ENCODE results near the gene C3orf38.
"Not testable (repeated sequence)": the region's sequence is repeated elsewhere in the genome, so short reads cannot be mapped to it uniquely, and the experiment has no call there.

Gene C3orf38

DNA sequence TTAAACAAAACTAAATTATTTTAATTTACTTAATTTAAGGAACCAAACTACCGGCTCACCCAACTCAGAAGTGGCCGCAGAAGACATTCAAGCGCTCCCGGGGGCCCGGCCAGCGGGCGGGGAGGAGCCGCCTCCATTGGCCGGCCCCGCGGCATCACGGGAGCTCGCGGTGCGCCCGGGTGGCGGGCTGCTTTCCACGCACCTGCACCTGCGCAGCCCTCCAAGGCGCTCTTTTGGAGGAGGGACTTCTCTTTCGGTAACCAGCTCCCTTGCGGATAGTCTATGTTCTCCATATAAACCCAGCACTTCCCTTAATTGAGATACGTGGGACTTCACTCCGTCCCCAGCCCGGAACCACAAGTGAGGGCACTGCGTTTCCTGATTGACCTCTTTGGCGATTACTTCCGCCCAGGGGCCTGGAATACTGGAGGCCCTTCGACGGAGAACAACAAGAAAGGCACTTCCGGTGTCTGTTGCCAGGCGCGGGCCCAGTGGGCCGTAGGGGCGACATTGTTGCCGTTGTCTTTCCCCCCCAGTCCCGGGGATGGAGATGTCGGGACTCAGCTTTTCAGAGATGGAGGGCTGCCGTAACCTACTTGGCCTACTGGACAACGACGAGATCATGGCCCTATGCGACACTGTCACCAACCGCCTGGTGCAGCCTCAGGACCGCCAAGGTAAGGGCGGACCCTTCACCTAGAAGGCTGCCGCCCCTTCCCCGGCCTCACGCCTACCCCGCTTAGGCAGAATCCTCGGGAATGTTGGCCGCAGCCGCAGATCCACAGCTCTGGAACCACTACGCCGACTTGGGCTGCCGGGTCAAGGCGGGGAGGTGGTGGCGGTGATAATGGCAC is at the start of gene C3orf38:
TSS of gene C3orf38 (plus strand) at position 451 of the 854 bp plus-strand sequence. CDS start at position 545, 94 bp downstream.
- in situ Hi-C loops (cut with MboI; ENCODE audit: low pct_unique_long_range_greater_than_20kb, low sequenced_read_pairs), result no loop called here
- peak; percentile 94 for DNase-seq

DNA sequence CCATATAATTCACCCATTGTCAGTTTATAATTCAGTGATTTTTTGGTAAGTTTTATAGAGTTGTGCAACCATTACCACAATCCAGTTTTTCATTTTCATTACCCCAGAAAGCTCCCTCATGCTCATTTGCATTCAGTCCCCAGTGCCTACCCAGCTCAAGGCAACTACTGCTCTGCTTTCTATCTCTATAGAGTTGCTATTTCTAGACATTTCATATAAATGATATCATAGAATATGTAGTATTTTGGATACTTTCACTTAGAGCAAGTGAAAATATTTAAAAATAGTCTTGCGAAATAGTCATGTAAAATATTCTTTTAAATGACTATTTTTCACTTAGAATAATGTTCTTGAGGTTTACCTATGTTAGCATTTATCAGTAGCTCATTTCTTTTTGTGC is 48.6 kb upstream of the C3orf38 start:
- in situ Hi-C loops (cut with MboI; ENCODE audit: low pct_unique_long_range_greater_than_20kb, low sequenced_read_pairs), result no loop called here

GRCh38 chr3:88105325-88105724 is 44.4 kb upstream of the C3orf38 start:
- in situ Hi-C loops (cut with MboI; ENCODE audit: low pct_unique_long_range_greater_than_20kb, low sequenced_read_pairs), result no loop called here

More for the DNA sequence above, 48.6 kb upstream of the C3orf38 start:
- no peak for DNase-seq

DNA sequence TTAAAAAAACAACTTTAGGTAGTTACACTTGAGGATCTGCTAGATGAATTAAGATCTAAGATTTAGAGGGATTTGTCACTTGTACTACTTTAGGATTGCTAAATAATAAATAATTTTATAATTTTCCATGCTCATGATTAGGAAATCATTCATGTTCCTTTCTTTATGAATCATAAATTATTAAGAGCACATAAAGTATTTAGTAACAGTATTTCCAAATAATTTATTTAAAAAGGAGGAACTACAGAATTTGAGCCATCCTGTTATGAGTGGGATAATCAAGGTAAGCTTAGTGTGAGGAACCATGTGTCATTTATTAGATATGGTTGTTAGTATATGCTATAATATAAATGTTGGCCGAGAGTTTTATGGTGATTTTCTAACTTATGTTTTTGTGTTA is 37.5 kb upstream of the C3orf38 start:
- DNase-seq, result no peak
- in situ Hi-C loops (cut with MboI; ENCODE audit: low pct_unique_long_range_greater_than_20kb, low sequenced_read_pairs), result no loop called here

More at GRCh38 chr3:88105325-88105724, 44.4 kb upstream of the C3orf38 start:
- no peak for DNase-seq

DNA sequence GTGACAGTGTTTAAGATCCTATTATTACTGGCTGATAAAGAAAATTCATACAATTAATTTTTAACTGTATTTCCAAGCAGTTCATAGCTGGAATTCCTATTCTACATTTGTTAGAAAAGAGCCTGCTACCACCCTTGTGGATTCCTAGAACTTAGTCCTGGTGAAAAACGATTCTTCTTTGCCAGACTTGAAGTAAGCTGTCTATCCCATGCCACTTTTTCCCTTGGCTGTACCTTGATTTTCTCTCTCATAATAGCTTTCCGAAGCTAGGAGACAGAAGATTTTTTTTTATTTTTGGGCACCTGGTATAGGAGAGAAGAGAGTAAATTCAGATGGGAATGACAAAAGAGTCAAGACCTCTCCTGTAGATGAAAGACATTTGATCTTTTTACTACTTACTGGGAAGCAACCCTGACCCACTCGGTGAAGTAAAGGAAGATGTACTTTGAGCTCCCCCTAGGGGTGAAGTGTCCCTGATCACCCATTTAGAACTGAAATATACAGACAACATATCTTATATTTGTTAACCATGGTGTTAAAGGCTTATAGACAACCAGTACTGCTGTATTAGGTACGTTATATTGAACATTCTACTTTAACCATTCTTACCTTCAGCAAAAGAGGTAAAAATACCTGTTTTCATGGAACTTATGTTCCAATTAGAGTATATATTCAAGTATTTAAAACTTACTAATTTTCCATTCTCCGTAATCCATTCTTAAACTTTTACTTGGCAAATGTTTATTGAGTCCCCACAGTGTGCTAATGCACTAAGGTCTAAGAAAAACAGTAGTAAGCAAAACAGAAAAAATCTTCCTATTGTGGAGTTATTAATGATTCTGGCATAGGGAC is 36.2 kb upstream of the C3orf38 start:
- DNase-seq, result peak; percentile 84
- in situ Hi-C loops (cut with MboI; ENCODE audit: low pct_unique_long_range_greater_than_20kb, low sequenced_read_pairs), result no loop called here

DNA sequence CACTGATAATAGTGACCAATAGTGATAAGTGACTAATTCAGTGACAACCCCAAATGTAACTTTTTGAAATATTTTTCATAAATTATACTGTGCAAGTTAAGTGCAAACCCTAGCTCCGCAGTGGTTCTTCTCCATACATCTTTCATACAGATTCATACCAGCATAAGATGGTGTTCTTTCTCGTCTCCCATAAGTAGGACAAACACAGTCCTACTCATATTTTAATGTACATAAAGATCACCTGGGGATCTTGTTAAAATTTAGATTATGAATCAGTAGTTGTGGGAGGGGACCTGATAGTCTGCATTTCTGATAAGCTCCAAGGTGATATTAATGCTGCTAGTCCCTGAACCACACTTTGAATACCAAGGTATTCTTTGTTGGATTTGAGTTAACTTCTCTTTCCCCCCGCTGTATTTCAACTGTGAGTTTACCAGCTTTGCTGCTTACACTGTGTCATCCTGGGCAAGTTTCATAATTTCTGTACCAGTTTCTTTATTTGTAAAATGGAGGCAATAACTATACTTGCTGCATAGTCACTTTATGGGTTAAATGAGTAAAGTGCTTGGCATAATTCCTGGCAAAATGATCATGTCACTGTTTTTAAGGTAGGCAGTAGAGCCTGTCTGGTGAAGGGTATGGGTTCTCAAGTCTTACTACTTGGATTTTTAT is 34.7 kb upstream of the C3orf38 start:
- in situ Hi-C loops (cut with MboI; ENCODE audit: low pct_unique_long_range_greater_than_20kb, low sequenced_read_pairs), result no loop called here
- no peak for DNase-seq

DNA sequence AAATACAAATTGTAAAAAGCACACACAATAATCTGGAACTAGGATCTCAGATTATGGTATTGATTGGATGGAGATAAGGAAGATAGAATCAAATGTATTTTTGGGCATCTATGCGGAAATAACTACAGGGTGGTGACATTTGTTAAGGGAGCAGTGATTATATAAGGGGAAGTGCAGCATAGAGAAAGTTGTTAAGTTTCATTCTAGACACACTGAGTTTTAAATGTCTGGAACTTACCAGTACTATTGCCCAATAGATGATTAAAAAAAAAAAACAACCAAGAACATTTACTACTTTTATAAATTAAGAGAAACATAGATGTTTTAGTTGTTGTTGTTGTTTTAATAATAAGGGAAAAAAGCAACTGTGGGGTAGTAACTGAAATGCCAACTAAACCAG is 32.1 kb upstream of the C3orf38 start:
- DNase-seq, result peak; percentile 14
- in situ Hi-C loops (cut with MboI; ENCODE audit: low pct_unique_long_range_greater_than_20kb, low sequenced_read_pairs), result no loop called here

- in situ Hi-C loops (cut with MboI; ENCODE audit: low pct_unique_long_range_greater_than_20kb, low sequenced_read_pairs), result not testable (repeated sequence)
- peak; percentile 7 for DNase-seq
Observed at GRCh38 chr3:88118603-88119002, 31.2 kb upstream of the C3orf38 start.

GRCh38 chr3:88123526-88123925 is 26.2 kb upstream of the C3orf38 start:
- DNase-seq, result no peak
- in situ Hi-C loops (cut with MboI; ENCODE audit: low pct_unique_long_range_greater_than_20kb, low sequenced_read_pairs), result no loop called here

DNA sequence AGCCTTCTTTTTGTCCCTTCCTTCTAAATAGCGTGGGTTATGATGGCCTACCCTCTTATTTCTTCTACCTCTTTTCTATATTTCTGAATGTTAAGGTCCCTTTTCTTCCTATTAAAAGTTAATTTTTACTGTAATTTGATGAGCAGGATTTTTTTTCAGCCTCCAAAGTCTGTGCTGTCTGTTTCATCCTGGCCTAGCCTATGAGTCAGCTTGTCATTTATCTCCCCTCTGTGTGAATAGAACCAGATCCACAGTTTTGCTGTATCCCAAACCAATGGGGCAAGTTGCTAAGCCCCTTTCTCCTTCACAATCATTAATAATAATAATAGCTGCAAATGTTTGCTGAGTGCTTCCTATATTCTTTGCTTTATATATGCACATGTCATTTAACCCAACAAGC is 18.1 kb upstream of the C3orf38 start:
- no peak for DNase-seq
- in situ Hi-C loops (cut with MboI; ENCODE audit: low pct_unique_long_range_greater_than_20kb, low sequenced_read_pairs), result no loop called here

DNA sequence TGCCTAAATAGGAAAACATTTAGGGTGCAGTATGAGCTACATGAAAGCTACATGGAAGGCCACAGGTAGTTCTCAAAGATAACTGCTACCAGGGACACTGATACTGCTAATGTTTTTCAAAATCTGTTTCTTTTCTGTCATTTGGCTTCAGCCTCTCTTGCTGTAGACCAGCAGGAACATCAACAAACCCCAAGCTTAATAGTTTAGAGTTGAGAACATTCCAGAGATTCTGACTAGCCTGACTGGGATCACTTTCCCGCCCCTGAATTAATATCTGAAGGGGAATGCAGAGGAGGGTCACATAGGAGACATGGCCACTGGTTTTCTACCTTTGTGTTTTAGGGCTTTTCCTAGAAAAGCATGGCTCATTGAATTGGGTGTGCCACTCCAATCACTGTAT is 16.9 kb upstream of the C3orf38 start:
- no peak for DNase-seq
- in situ Hi-C loops (cut with MboI; ENCODE audit: low pct_unique_long_range_greater_than_20kb, low sequenced_read_pairs), result no loop called here

GRCh38 chr3:88133711-88134263 is 16.0 kb upstream of the C3orf38 start:
- DNase-seq, result no peak
- in situ Hi-C loops (cut with MboI; ENCODE audit: low pct_unique_long_range_greater_than_20kb, low sequenced_read_pairs), result no loop called here

GRCh38 chr3:88137836-88138235 is 11.9 kb upstream of the C3orf38 start:
- in situ Hi-C loops (cut with MboI; ENCODE audit: low pct_unique_long_range_greater_than_20kb, low sequenced_read_pairs), result no loop called here
- no peak for DNase-seq

DNA sequence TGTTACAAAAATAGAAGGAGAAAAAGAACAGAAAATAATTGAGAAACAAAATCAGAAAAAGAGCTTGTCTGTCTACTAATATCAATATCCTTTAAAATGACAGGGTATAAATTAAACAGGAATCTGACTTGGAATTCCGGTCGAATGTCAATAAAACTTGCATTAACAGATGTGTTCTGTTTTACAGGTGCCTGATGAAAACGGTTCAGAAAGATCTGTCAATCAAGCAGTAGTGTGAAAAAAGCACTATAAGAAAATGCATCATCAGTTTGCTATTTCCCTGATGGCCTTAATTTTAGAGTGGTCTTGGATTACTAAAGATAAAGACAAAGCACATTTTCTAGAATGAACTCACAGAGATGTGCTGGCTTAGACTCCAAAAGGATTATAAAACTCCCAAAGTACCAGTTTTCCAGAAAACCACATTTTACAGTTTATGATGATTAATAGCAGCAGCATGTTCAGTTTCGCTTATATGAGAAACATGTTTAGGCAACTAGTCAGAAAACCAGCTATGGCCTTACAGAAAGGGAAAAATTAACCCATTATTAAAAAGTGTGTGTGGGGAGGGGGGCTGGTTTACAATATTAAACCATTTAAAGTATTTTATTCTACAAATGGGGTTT is 8.2 kb upstream of the C3orf38 start:
- no peak for DNase-seq
- in situ Hi-C loops (cut with MboI; ENCODE audit: low pct_unique_long_range_greater_than_20kb, low sequenced_read_pairs), result no loop called here

GRCh38 chr3:88142094-88142624 is 7.6 kb upstream of the C3orf38 start:
- in situ Hi-C loops (cut with MboI; ENCODE audit: low pct_unique_long_range_greater_than_20kb, low sequenced_read_pairs), result no loop called here

GRCh38 chr3:88147261-88147660 is 2.5 kb upstream of the C3orf38 start:
- in situ Hi-C loops (cut with MboI; ENCODE audit: low pct_unique_long_range_greater_than_20kb, low sequenced_read_pairs), result no loop called here
- peak; percentile 12 for DNase-seq

More at GRCh38 chr3:88142094-88142624, 7.6 kb upstream of the C3orf38 start:
- DNase-seq, result no peak

GRCh38 chr3:88148651-88149050 is 1.1 kb upstream of the C3orf38 start:
- in situ Hi-C loops (cut with MboI; ENCODE audit: low pct_unique_long_range_greater_than_20kb, low sequenced_read_pairs), result no loop called here
- no peak for DNase-seq

GRCh38 chr3:88149101-88149508 is 654 bp upstream of the C3orf38 start:
- no peak for DNase-seq
- in situ Hi-C loops (cut with MboI; ENCODE audit: low pct_unique_long_range_greater_than_20kb, low sequenced_read_pairs), result no loop called here

- DNase-seq, result peak; percentile 63
- in situ Hi-C loops (cut with MboI; ENCODE audit: low pct_unique_long_range_greater_than_20kb, low sequenced_read_pairs), result no loop called here
Observed at GRCh38 chr3:88150371-88150770, 612 bp downstream of the C3orf38 start.
